ENCODE data around the gene SLC27A2. TPM values are rescaled to one million over a fixed set of nuclear protein-coding genes. Genes with fewer than 3 reads are reported as not detected.

Gene SLC27A2
- total RNA-seq, 1 donor from 2014 or later, result 2.1 TPM

DNA sequence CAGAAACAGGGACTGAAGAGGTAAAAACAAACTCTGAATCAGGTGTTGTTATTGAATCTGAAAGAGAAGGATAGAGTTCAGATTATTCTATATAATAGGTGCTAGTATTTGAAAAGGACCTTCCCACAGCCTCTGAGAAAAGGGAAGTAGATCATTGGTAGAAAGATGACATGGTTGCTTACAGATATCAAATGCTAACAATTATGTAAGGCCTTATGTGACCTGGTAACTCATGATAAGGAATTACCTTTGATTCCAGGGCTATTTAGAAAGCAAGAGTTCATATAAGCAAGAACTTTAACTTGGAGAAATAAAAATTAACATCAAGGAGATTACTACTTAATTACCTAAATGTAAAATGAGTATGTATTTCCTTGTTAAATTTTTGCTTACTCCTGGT lies 7.6 kb downstream of the SLC27A2 start:
- H3K4me1 Mint-ChIP-seq, result no peaks in the 10 kb centered on the region
- H3K4me2 ChIP-seq, result no peak overlapping the region
- H3K79me2 ChIP-seq (ENCODE audit: low read depth), result no peaks in the 10 kb centered on the region
- no peak overlapping the region for H2AFZ ChIP-seq (replicated peaks)
- H3K36me3 ChIP-seq, result no peaks in the 10 kb centered on the region
- H3K4me3 ChIP-seq, result no peak overlapping the region
- no peaks in the 10 kb centered on the region for H4K20me1 ChIP-seq (ENCODE audit: low read depth)
- peaks cover 2% of the 10 kb centered on the region for H3K27me3 Mint-ChIP-seq (ENCODE audit: insufficient read depth, low read depth)
- no peaks in the 10 kb centered on the region for H3F3A ChIP-seq (ENCODE audit: low read depth)
- peaks cover under 1% of the 10 kb centered on the region for H3K27me3 ChIP-seq
- no peak overlapping the region for H3K9ac ChIP-seq
- H3K4me3 Mint-ChIP-seq, result no peak overlapping the region
- no peaks in the 10 kb centered on the region for H3K9me3 Mint-ChIP-seq
- DNase-seq (ENCODE audit: low spot score), result no peak
- no peaks in the 10 kb centered on the region for H3K9me3 ChIP-seq (ENCODE audit: low read depth)
- H3K4me1 ChIP-seq, result peaks cover 9% of the 10 kb centered on the region
- no peak overlapping the region for H3K27ac ChIP-seq
- TF ChIP-seq, protein P1, sequence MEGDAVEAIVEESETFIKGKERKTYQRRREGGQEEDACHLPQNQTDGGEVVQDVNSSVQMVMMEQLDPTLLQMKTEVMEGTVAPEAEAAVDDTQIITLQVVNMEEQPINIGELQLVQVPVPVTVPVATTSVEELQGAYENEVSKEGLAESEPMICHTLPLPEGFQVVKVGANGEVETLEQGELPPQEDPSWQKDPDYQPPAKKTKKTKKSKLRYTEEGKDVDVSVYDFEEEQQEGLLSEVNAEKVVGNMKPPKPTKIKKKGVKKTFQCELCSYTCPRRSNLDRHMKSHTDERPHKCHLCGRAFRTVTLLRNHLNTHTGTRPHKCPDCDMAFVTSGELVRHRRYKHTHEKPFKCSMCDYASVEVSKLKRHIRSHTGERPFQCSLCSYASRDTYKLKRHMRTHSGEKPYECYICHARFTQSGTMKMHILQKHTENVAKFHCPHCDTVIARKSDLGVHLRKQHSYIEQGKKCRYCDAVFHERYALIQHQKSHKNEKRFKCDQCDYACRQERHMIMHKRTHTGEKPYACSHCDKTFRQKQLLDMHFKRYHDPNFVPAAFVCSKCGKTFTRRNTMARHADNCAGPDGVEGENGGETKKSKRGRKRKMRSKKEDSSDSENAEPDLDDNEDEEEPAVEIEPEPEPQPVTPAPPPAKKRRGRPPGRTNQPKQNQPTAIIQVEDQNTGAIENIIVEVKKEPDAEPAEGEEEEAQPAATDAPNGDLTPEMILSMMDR (IDR thresholded peaks at IDR 0.05), result no peak
- no peak for TF ChIP-seq EZH2 (IDR thresholded peaks at IDR 0.05)
- TF ChIP-seq EZH2phosphoT487 (IDR thresholded peaks at IDR 0.05), result no peak
- H3K27ac Mint-ChIP-seq, result no peak overlapping the region
- H3K36me3 Mint-ChIP-seq, result no peaks in the 10 kb centered on the region

GRCh38 chr15:50190166-50190570 lies 8.2 kb downstream of the SLC27A2 start:
- peaks cover 9% of the 10 kb centered on the region for H3K4me1 ChIP-seq
- H3K4me2 ChIP-seq, result no peak overlapping the region
- no peaks in the 10 kb centered on the region for H3K9me3 Mint-ChIP-seq
- H3K4me1 Mint-ChIP-seq, result no peaks in the 10 kb centered on the region
- H4K20me1 ChIP-seq (ENCODE audit: low read depth), result no peaks in the 10 kb centered on the region
- no peak overlapping the region for H3K9ac ChIP-seq
- H3K9me3 ChIP-seq (ENCODE audit: low read depth), result no peaks in the 10 kb centered on the region
- DNase-seq (ENCODE audit: low spot score), result no peak
- H3K36me3 ChIP-seq, result no peaks in the 10 kb centered on the region
- no peaks in the 10 kb centered on the region for H3K27me3 ChIP-seq
- H3F3A ChIP-seq (ENCODE audit: low read depth), result no peaks in the 10 kb centered on the region
- H3K4me3 Mint-ChIP-seq, result no peak overlapping the region
- H2AFZ ChIP-seq (replicated peaks), result no peak overlapping the region
- H3K27ac ChIP-seq, result no peak overlapping the region
- H3K27ac Mint-ChIP-seq, result no peak overlapping the region
- no peak overlapping the region for H3K4me3 ChIP-seq
- H3K79me2 ChIP-seq (ENCODE audit: low read depth), result no peaks in the 10 kb centered on the region
- TF ChIP-seq EZH2phosphoT487 (IDR thresholded peaks at IDR 0.05) (no peak), EZH2 (IDR thresholded peaks at IDR 0.05) (no peak)
- TF ChIP-seq, protein P1 (IDR thresholded peaks at IDR 0.05), result no peak
- no peaks in the 10 kb centered on the region for H3K36me3 Mint-ChIP-seq
- peaks cover 2% of the 10 kb centered on the region for H3K27me3 Mint-ChIP-seq (ENCODE audit: insufficient read depth, low read depth)

- Histone ChIP-seq H3K27ac (no peak overlapping the region), H2AFZ (replicated peaks) (no peak overlapping the region), H3K9me3 (ENCODE audit: low read depth) (no peaks in the 10 kb centered on the region), H3K4me3 (no peak overlapping the region), H3F3A (ENCODE audit: low read depth) (no peaks in the 10 kb centered on the region), H3K36me3 (no peaks in the 10 kb centered on the region), H3K9ac (no peak overlapping the region), H3K79me2 (ENCODE audit: low read depth) (no peaks in the 10 kb centered on the region), H3K4me1 (peaks cover 9% of the 10 kb centered on the region), H4K20me1 (ENCODE audit: low read depth) (no peaks in the 10 kb centered on the region), H3K27me3 (no peaks in the 10 kb centered on the region), H3K4me2 (no peak overlapping the region)
- TF ChIP-seq, protein P1 (IDR thresholded peaks at IDR 0.05), result no peak
- no peak for TF ChIP-seq EZH2phosphoT487 (IDR thresholded peaks at IDR 0.05)
- TF ChIP-seq EZH2 (IDR thresholded peaks at IDR 0.05), result no peak
- H3K4me1 Mint-ChIP-seq, result no peaks in the 10 kb centered on the region
- peaks cover 2% of the 10 kb centered on the region for H3K27me3 Mint-ChIP-seq (ENCODE audit: insufficient read depth, low read depth)
- H3K9me3 Mint-ChIP-seq, result no peaks in the 10 kb centered on the region
- H3K27ac Mint-ChIP-seq, result no peak overlapping the region
- no peak overlapping the region for H3K4me3 Mint-ChIP-seq
- no peaks in the 10 kb centered on the region for H3K36me3 Mint-ChIP-seq
- DNase-seq (ENCODE audit: low spot score), result no peak
These were observed 8.7 kb downstream of the SLC27A2 start for GRCh38 chr15:50190723-50191122.

All from neural progenitor cell (in vitro differentiated cells).